Tibial artery (tissue), 4 donors: ENCODE measurements around the gene SLMAP.
"Not testable (repeated sequence)": the region's sequence is repeated elsewhere in the genome, so short reads cannot be mapped to it uniquely, and the experiment has no call there.

Source experiments
- DNase-seq, 2 donors: peaks; one replicate each; pipeline ENCODE4 v3.0.0-alpha.2; 2019
- H3K27ac ChIP-seq, 2 donors: fragments of 200-600 bp; sonication (generic) in 1 of 2; 1 replicate in 1 of 2; 2 replicates in 1 of 2; pipeline ENCODE4 v1.5.1; 2018 to 2019; ENCODE audit warnings: mild to moderate bottlenecking in 1 of 2
- H3K27me3 ChIP-seq, 2 donors: fragments of 200-600 bp; sonication (generic) in 1 of 2; one replicate each; pipeline versions ENCODE4 v1.5.1 to v1.6.0; 2016 to 2019
- H3K36me3 ChIP-seq, 3 donors: fragments of 200-600 bp; sonication (generic) in 2 of 3; one replicate each; pipeline ENCODE4 v1.5.1; 2016 to 2019; ENCODE audit warnings: mild to moderate bottlenecking in 2 of 3
- H3K4me1 ChIP-seq, 4 donors: fragments of 200-600 bp; sonication (generic) in 2 of 4; 1 replicate in 3 of 4; 2 replicates in 1 of 4; pipeline ENCODE4 v1.5.1; 2016 to 2019
- H3K4me3 ChIP-seq, 2 donors: fragments of 200-600 bp; sonication (generic) in 1 of 2; 1 replicate in 1 of 2; 2 replicates in 1 of 2; pipeline ENCODE4 v1.5.1; 2018 to 2019; ENCODE audit warnings: mild to moderate bottlenecking in 2 of 2
- H3K9me3 ChIP-seq, 3 donors: fragments of 200-600 bp; sonication (generic) in 1 of 3; one replicate each; pipeline ENCODE4 v1.5.1; 2016 to 2019
- CTCF ChIP-seq, 2 experiments: fragments of 200-600 bp in 1 of 2; fragments of 450-650 bp in 1 of 2; IDR thresholded peaks; one replicate each; pipeline ENCODE4 v1.5.1; 2017 to 2019; ENCODE audit warnings: antibody characterized with exemption in 2 of 2, mild to moderate bottlenecking in 1 of 2, moderate library complexity in 1 of 2
- intact Hi-C: fragments of 100-400 bp; cut with DNase I; formaldehyde crosslinking; loops from one replicate; pipeline ENCODE4 v1.15.0; 2023; ENCODE audit warnings: low total_unique reads

Gene SLMAP

GRCh38 chr3:57863380-57863779 is 107.3 kb downstream of the SLMAP start:
- no peak overlapping the region for H3K4me3 ChIP-seq
- H3K9me3 ChIP-seq: no peaks in the 10 kb centered on the region
- intact Hi-C loops: loop anchor here (10.0 kb wide), 1 partner anchor 301 kb away; no protein-coding TSS in a partner anchor
- TF ChIP-seq CTCF (IDR thresholded peaks at IDR 0.05): no peak
- no peak for DNase-seq
- no peaks in the 10 kb centered on the region for H3K27me3 ChIP-seq
- H3K36me3 ChIP-seq: peaks cover 11 to 60% (median 14%) of the 10 kb centered on the region in 3 donors
- H3K4me1 ChIP-seq: peaks cover 0 to 3% (median 0%) of the 10 kb centered on the region in 4 donors
- H3K27ac ChIP-seq: no peak overlapping the region

GRCh38 chr3:57864853-57865252 is 108.7 kb downstream of the SLMAP start:
- peak; percentile 51 to 64 for TF ChIP-seq CTCF (IDR thresholded peaks at IDR 0.05)
- H3K36me3 ChIP-seq: peaks cover 5 to 46% (median 7%) of the 10 kb centered on the region in 3 donors

GRCh38 chr3:57869110-57869509 is 113.0 kb downstream of the SLMAP start:
- H3K9me3 ChIP-seq, DNase-seq, H3K4me3 ChIP-seq, H3K27ac ChIP-seq, H3K27me3 ChIP-seq, H3K4me1 ChIP-seq: not testable (repeated sequence)
- intact Hi-C loops: loop anchor here (5.0 to 10.0 kb wide), 2 partner anchors 138 to 296 kb away; partner anchors contain the start of gene FLNB
- H3K36me3 ChIP-seq: peaks cover 4 to 18% (median 11%) of the 10 kb centered on the region in 3 donors

More at GRCh38 chr3:57864853-57865252, 108.7 kb downstream of the SLMAP start:
- no peak for DNase-seq
- peak overlapping the region in 1 of 2 donors; percentile 9 for H3K27ac ChIP-seq
- H3K9me3 ChIP-seq: no peaks in the 10 kb centered on the region
- intact Hi-C loops: loop anchor here (5.0 to 10.0 kb wide), 2 partner anchors 142 to 300 kb away; partner anchors contain the start of gene FLNB
- no peaks in the 10 kb centered on the region for H3K27me3 ChIP-seq
- no peak overlapping the region for H3K4me3 ChIP-seq
- peaks cover 0 to 3% (median 0%) of the 10 kb centered on the region in 4 donors for H3K4me1 ChIP-seq

- Histone ChIP-seq H3K36me3 (peaks cover 0 to 11% (median 4%) of the 10 kb centered on the region in 3 donors), H3K4me3 (no peak overlapping the region), H3K9me3 (no peaks in the 10 kb centered on the region), H3K27me3 (no peaks in the 10 kb centered on the region), H3K4me1 (peaks cover 0 to 18% (median 0%) of the 10 kb centered on the region in 4 donors), H3K27ac (no peak overlapping the region)
- intact Hi-C loops: no loop called here
- no peak for DNase-seq
- TF ChIP-seq CTCF (IDR thresholded peaks at IDR 0.05): no peak
These were observed 116.5 kb downstream of the SLMAP start for GRCh38 chr3:57872606-57873005.

- DNase-seq: no peak
- Histone ChIP-seq H3K27ac (peak overlapping the region; percentile 73 to 77), H3K9me3 (no peaks in the 10 kb centered on the region), H3K4me1 (peaks cover 0 to 32% (median 0%) of the 10 kb centered on the region in 4 donors), H3K36me3 (peaks cover 0 to 8% (median 3%) of the 10 kb centered on the region in 3 donors), H3K27me3 (no peaks in the 10 kb centered on the region), H3K4me3 (no peak overlapping the region)
- intact Hi-C loops: no loop called here
- TF ChIP-seq CTCF (IDR thresholded peaks at IDR 0.05): no peak
These were observed 120.5 kb downstream of the SLMAP start for GRCh38 chr3:57876632-57877031.

GRCh38 chr3:57877116-57877515 is 121.0 kb downstream of the SLMAP start:
- Histone ChIP-seq H3K27ac (peak overlapping the region; percentile 73 to 77), H3K9me3 (no peaks in the 10 kb centered on the region), H3K36me3 (peaks cover 0 to 3% (median 3%) of the 10 kb centered on the region in 3 donors), H3K4me1 (peaks cover 0 to 32% (median 0%) of the 10 kb centered on the region in 4 donors), H3K27me3 (no peaks in the 10 kb centered on the region), H3K4me3 (no peak overlapping the region)
- TF ChIP-seq CTCF (IDR thresholded peaks at IDR 0.05): no peak
- intact Hi-C loops: no loop called here
- DNase-seq: no peak

- DNase-seq, H3K9me3 ChIP-seq, intact Hi-C loops, H3K27ac ChIP-seq, H3K27me3 ChIP-seq, H3K4me3 ChIP-seq, H3K4me1 ChIP-seq: not testable (repeated sequence)
- peaks cover 0 to 11% (median 0%) of the 10 kb centered on the region in 3 donors for H3K36me3 ChIP-seq
These were observed 128.3 kb downstream of the SLMAP start for GRCh38 chr3:57884436-57884835.
